Activated CD8-positive, alpha-beta memory T cell treated with anti-CD3 and anti-CD28 coated beads for 4 hours (primary cell): ENCODE data around the gene VANGL2.

Experiments
- DNase-seq, 2 donors: peaks; one replicate each; pipeline ENCODE4 v3.0.0-alpha.2; 2020; ENCODE audit warnings: low read depth in 2 of 2

The VANGL2 gene

DNA sequence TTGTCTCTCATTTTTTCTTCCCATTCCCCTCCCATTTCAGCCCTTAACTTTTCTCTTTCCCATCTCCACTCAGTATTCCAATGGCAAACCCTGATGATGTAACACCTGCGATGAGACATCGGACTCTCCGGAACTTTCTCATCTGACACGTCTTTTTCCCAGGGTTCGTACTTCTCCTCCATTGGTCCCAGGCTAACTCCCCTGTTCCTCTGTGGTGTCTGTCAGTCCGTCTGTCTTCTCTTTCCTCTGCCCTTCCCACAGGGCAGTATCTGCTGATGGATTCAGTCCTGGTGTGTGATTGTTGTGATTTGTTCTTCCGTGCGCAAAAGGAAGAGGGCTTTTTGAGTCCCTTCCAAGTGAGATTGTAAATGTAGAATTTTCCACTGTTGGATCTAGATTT, 27.7 kb downstream of the VANGL2 start:
- no peak for DNase-seq

GRCh38 chr1:160428655-160429054, 28.3 kb downstream of the VANGL2 start:
- no peak for DNase-seq

- no peak for DNase-seq
These were observed 28.8 kb downstream of the VANGL2 start for GRCh38 chr1:160429125-160429561.

GRCh38 chr1:160429702-160430535, 29.6 kb downstream of the VANGL2 start:
- DNase-seq = no peak

DNA sequence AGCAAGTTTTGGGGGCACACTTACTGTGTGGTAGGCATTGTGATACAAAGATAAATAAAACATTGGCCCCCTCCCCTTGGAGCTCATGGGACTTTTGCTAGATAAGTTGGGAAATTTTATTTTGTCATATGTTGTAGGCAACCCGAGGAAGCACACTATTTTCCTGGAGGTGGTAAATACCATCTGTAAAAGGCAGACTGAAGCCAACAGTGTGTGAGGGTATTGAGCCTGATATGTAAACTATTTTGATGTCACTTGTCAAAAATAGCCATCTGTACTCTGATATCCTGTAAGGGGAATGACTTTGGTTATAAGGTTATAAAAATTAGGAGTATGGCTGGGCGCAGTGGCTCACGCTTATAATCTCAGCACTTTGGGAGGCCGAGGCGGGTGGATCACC, 30.6 kb downstream of the VANGL2 start:
- DNase-seq = no peak

DNA sequence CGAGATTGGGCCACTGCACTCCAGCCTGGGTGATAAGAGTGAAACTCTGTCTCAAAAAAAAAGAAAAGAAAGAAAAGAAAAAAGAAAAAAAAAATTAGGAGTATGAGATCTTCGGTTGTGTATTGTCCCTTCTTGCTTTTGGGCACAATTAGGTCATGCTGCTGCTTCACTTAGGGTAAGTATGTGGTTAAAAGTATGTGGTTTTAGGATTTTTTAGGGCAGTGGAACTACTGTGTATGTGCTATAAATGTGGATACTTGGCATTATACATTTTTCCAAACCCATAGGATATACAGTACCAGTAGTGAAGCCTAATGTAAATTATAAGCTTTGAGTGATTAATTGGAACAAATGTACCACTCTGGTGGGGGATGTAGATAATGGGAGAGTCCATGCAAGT, 31.2 kb downstream of the VANGL2 start:
- no peak for DNase-seq

- no peak for DNase-seq
These were observed 32.0 kb downstream of the VANGL2 start for GRCh38 chr1:160432371-160432786.

GRCh38 chr1:160436966-160437365, 36.6 kb downstream of the VANGL2 start:
- no peak for DNase-seq

DNA sequence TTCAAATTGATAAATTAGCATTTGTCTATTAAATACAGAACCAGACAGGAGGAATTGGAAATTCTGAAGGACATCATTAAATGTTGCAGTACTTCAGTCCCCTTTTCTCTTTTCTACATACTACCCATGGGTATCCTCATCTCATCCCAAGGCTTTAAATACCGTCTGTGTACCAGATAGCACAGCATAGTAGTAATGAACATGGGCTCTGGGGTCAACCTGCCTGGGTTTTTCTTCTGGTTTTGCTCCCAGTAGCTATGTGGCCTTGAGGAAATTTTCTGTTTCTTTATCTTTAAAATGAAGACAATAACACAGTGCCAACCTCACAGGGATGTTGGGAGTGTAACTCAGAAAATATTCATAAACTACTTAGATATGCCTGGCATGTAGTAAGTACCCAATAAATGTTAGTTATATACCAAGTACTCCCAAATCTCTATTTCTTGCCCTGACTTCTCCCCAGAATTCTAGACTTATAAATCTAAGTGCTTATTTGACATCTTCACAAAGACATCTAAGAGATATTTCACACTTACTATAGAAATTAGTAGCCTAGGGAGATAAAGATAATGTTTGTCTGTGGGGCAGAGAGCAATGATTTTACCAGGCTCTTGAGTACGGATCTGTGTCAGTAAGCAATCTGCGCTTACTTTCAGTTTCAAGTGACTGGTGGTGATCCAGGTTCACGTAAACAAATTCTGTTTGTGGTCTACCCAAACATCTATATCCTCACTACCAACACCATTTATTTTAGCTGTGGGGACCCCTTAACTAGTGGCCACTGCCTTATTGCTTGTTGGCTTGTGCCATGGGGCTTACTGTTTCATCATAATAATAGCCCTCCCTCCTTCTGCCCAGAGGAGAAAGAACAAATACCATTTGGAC, 37.3 kb downstream of the VANGL2 start:
- DNase-seq = no peak

DNA sequence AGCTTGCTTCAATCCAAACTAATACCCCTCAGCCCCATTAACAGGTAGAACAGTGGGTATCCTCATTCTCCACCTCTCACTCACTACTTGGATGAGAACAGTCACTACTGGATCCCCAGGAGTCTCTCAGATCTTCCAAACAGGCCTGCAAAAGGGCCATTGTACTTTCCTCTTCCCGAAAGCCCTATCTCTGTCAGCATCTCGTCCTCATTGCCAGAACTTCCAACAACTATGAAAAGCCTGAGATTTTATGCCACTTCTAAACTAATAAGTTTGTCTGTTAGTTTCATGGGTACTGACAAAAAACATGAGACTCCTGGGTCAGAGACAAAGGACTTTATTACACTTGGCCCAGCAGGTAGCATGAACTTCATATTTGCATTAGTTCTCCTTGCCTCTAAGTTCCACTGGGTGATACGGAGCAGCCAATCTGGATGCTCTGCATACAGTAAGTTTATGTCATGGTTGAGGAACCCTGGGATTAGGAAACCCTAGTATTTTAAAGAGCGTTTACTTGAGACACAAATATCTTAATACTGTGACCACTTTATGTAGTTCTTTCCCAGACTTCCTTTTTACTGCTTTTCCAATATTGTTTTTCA, 38.1 kb downstream of the VANGL2 start:
- DNase-seq = no peak

GRCh38 chr1:160438935-160439334, 38.6 kb downstream of the VANGL2 start:
- no peak for DNase-seq

DNA sequence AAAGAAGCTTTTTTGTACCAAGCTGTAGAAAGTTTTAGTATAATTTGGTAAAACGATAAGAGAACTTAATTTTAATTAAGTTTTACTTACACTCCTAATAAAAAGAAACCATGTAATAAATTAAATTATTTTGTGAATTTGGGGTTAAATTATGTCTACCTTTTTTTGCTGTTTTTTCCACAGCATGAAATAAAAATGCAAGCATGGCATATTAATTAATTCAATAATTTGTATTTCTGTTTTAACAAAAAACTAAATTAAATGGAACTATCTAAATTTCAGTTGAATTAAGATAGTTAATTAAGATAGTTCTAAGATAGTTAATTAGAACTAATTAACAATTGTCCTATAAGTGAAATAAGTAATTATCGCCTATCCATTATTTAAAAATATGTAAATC, 39.4 kb downstream of the VANGL2 start:
- DNase-seq = no peak

- DNase-seq = no peak
These were observed 46.7 kb downstream of the VANGL2 start for GRCh38 chr1:160446945-160447600.

DNA sequence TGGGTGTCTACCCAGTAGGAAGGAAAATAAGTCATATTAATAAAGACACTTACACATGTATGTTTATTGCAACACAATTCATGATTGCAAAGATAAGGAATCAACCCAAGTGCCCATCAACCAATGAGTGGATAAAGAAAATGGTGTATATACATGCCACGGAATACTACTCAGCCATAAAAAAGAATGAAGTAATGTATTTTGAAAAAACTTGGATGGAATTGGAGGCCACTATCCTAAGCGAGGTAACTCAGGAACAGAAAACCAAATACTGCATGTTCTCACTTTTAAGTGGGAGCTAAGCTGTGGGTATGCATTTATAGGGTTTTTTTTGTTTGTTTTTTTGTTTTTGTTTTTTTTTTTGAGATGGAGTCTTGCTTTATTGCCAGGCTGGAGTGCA, 49.1 kb downstream of the VANGL2 start:
- DNase-seq = no peak

- DNase-seq = no peak
These were observed 50.9 kb downstream of the VANGL2 start for GRCh38 chr1:160451119-160451858.

DNA sequence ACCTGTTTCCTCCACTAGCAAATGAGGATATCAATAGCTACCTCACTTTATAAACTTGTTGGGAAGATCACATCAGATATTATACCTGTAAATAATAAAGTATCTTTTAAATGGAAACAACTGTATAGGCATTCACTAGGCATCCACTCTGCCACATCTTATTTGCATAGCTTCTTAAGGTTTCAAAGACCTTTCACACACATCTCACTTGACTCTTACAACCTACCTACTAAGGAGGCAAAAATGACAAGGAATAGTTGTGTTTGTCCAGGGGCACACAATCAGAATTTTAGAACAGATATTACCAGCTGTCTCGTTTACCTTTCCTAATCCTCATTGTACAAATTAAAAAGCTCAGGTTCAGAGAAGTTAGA, 51.5 kb downstream of the VANGL2 start:
- no peak for DNase-seq

DNA sequence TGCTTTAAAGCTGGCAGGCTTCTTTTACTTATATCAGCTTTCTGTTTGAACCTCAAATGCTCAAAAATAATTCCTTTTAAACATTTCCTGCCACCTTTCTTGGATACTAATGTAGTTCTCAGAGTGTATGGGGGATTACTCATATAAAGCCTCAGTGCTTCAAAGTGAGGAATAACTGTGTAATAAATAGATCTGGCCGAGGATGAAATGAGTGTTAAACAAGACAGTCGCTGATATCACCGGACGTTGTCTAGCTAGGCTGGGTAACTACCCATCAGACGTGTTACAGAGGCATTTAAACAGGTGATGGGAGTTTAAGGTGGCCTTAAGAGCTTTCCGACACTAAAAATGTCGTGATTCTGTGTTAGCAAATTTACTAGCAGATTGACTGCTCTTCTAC, 53.1 kb downstream of the VANGL2 start:
- DNase-seq = no peak

- DNase-seq = no peak
These were observed 54.2 kb downstream of the VANGL2 start for GRCh38 chr1:160454371-160455152.

DNA sequence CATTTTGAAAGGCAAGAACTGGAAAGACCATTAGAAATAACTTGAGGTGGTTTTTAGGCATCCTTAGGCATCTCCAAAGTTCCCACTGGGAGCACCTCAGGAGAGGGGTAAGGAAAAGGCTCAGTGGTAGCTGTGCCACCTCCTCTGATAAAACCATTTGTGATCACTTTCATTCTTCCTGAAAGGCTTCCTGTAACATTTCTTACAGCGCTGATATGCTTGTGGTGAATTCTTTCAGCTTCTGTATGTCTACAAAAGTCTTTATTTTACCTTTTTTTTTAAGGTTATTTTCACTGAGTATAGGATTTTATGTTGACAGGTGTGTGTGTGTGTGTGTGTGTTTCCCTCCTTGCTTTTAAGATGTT, 54.8 kb downstream of the VANGL2 start:
- DNase-seq = no peak

DNA sequence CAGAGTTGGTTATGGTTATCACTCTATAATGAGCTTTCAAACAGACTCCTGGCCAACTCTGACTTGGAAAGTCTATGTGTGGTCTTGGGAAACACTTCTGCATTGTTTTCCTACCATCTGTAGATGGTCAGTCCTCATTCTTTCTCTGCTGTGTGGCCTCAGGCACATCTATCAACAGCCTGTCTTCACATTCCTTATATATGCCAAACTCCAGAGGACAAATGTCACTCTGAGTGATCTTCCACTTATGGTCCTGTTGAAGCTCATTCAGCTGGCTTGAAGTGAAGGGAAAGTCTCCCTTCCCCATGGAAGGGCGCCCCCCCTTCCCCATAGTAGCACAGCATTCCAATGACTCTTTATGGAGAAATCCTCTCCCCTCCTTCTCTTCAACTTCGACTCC, 58.7 kb downstream of the VANGL2 start:
- DNase-seq = no peak

DNA sequence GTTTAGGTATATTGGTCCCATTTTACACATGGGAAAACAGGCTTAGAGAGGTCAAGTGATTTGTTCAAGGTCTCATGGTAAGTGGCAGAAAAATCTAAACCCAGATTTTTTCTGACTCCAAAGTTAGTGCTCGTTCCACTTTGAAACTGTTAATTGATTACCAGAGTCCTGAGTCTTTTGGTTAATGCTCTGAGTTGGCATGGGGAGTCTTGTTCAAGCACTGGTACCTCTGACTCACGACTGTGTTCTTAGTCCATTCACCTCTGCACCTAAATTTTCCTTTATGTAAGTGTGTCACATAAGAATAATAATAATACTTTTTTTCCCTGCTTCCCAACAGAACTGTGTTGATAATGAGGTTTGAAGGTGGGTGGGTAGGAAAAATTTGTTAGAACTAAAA, 59.3 kb downstream of the VANGL2 start:
- no peak for DNase-seq
